ENCODE results near the gene NHLRC4.

DNA sequence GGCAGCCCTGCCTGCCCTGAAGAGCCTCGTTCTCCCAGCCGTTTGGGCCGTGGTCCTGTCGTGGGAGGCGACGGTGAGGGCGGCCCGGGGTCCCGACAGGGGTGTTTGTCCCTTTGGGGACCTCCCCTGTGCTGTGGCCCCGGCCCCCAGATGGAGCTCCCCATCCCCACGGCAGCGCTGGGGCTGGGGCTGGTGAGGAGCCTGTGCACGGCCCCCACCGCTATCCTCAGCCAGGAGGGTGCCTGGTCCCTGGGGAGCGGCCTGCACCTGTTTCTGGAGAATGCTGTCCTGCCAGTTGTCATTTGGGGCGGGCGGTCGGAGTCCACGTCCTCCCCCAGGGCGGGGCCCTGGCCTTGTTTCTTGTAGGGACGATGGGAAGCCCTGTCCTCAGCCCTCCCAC is 32.7 kb upstream of the NHLRC4 start:
- TF ChIP-seq, protein P1, sequence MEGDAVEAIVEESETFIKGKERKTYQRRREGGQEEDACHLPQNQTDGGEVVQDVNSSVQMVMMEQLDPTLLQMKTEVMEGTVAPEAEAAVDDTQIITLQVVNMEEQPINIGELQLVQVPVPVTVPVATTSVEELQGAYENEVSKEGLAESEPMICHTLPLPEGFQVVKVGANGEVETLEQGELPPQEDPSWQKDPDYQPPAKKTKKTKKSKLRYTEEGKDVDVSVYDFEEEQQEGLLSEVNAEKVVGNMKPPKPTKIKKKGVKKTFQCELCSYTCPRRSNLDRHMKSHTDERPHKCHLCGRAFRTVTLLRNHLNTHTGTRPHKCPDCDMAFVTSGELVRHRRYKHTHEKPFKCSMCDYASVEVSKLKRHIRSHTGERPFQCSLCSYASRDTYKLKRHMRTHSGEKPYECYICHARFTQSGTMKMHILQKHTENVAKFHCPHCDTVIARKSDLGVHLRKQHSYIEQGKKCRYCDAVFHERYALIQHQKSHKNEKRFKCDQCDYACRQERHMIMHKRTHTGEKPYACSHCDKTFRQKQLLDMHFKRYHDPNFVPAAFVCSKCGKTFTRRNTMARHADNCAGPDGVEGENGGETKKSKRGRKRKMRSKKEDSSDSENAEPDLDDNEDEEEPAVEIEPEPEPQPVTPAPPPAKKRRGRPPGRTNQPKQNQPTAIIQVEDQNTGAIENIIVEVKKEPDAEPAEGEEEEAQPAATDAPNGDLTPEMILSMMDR (IDR thresholded peaks at IDR 0.05; ENCODE audit: low read depth, low read length, missing input control): no peak
- TF ChIP-seq GABPA (IDR thresholded peaks at IDR 0.05 in 1 of 2, conservative IDR thresholded peaks at IDR 0.05 in 1 of 2): no peak

All from liver (tissue), 3 donors.